B cell (primary cell): ENCODE measurements around the gene PDLIM4. TPM values are rescaled to one million over a fixed set of nuclear protein-coding genes. Genes with fewer than 3 reads are reported as not detected.

Experiments
- ATAC-seq: fragments of 200-7000 bp; cut with Tn5 transposase; one replicate; pipeline ENCODE4 v1.10.0; 2021; ENCODE audit warnings: low read depth, mild to moderate bottlenecking, moderate number of reproducible peaks, moderate library complexity
- CTCF ChIA-PET: fragments of 350-600 bp; sonication (Branson Sonifier 250); formaldehyde crosslinking; loops from one replicate; lab custom pipeline; 2021; ENCODE audit warnings: antibody characterized with exemption, inconsistent platforms; lab: Charles Lee
- POLR2A ChIA-PET: fragments of 350-600 bp; sonication (Branson Sonifier 250); formaldehyde crosslinking; loops from one replicate; lab custom pipeline; 2021; ENCODE audit warnings: antibody characterized with exemption; lab: Charles Lee
- DNase-seq: peaks from one replicate; pipeline ENCODE4 v3.0.0; 2013
- H2AFZ ChIP-seq: 2 replicates; pipeline ENCODE4 v1.6.1; 2012; ENCODE audit warnings: mild to moderate bottlenecking, low read depth, low read length; ENCODE audit not compliant: insufficient read depth, poor library complexity, severe bottlenecking
- H3K27ac ChIP-seq, 2 donors: 1 replicate in 1 of 2; 2 replicates in 1 of 2; pipeline ENCODE4 v1.5.1; 2012 to 2013; ENCODE audit warnings: low read length in 2 of 2, mild to moderate bottlenecking in 2 of 2, moderate library complexity in 1 of 2
- H3K27me3 ChIP-seq, 4 experiments: fragments of 200-600 bp in 1 of 4; sonication (generic) in 1 of 4; replicated peaks in 1 of 4; 1 replicate in 2 of 4; 2 replicates in 2 of 4; pipeline versions ENCODE4 v1.6.1 to v1.7.0; 2013 to 2016; ENCODE audit warnings: low read length in 3 of 4, mild to moderate bottlenecking in 2 of 4, mixed read lengths in 1 of 4, moderate library complexity in 1 of 4; ENCODE audit not compliant: insufficient read depth in 4 of 4, control insufficient read depth in 3 of 4; ENCODE audit errors: control extremely low read depth in 1 of 4
- H3K36me3 ChIP-seq, 2 experiments: replicated peaks in 1 of 2; 1 replicate in 1 of 2; 2 replicates in 1 of 2; pipeline versions ENCODE4 v1.6.1 to v1.7.1; 2013; ENCODE audit warnings: low read length in 1 of 2; ENCODE audit not compliant: insufficient read depth in 2 of 2, control insufficient read depth in 1 of 2; ENCODE audit errors: control extremely low read depth in 1 of 2, extremely low read depth in 1 of 2
- H3K4me1 ChIP-seq, 2 donors: fragments of 200-600 bp in 1 of 2; sonication (generic) in 1 of 2; 1 replicate in 1 of 2; 2 replicates in 1 of 2; pipeline versions ENCODE4 v1.5.1 to v1.6.1; 2013 to 2017; ENCODE audit warnings: low read length in 2 of 2; ENCODE audit not compliant: control insufficient read depth in 2 of 2, insufficient read depth in 2 of 2
- H3K4me2 ChIP-seq: replicated peaks from 2 replicates; pipeline ENCODE3; 2012; ENCODE audit warnings: mild to moderate bottlenecking, low read depth, low read length; ENCODE audit not compliant: poor library complexity, severe bottlenecking
- H3K4me3 ChIP-seq, 5 experiments: fragments of 200-600 bp in 1 of 5; sonication (generic) in 1 of 5; 1 replicate in 3 of 5; 2 replicates in 2 of 5; pipeline versions ENCODE4 v1.5.1 to v1.7.0; 2011 to 2016; ENCODE audit warnings: low read length in 4 of 5, mild to moderate bottlenecking in 4 of 5, low read depth in 2 of 5, control low read depth in 1 of 5, moderate library complexity in 1 of 5; ENCODE audit not compliant: insufficient read depth in 1 of 5; ENCODE audit errors: control extremely low read depth in 1 of 5, extremely low read depth in 1 of 5
- H3K79me2 ChIP-seq: fragments of 200-600 bp; sonication (generic); one replicate; pipeline ENCODE4 v1.6.0; 2016; ENCODE audit warnings: low read length; ENCODE audit not compliant: control insufficient read depth, insufficient read depth
- H3K9ac ChIP-seq: fragments of 200-600 bp; sonication (generic); 2 replicates; pipeline ENCODE4 v1.6.1; 2017; ENCODE audit warnings: mild to moderate bottlenecking, low read length, moderate library complexity
- H3K9me3 ChIP-seq, 3 donors: one replicate each; pipeline versions ENCODE4 v1.6.1 to v1.7.1; 2013; ENCODE audit warnings: low read length in 2 of 3; ENCODE audit not compliant: control insufficient read depth in 2 of 3, insufficient read depth in 1 of 3; ENCODE audit errors: control extremely low read depth in 1 of 3
- H4K20me1 ChIP-seq: 2 replicates; pipeline ENCODE4 v1.6.0; 2012; ENCODE audit warnings: mild to moderate bottlenecking, low read length; ENCODE audit not compliant: insufficient read depth, control insufficient read depth, poor library complexity, severe bottlenecking
- H3K27ac Mint-ChIP-seq: one replicate; pipeline ENCODE4 v1.8.0; 2021; ENCODE audit warnings: mixed read lengths
- H3K27me3 Mint-ChIP-seq: one replicate; pipeline ENCODE4 v1.8.0; 2021; ENCODE audit warnings: mixed read lengths
- H3K4me1 Mint-ChIP-seq: one replicate; pipeline ENCODE4 v1.8.0; 2021; ENCODE audit warnings: mixed read lengths
- H3K4me3 Mint-ChIP-seq: one replicate; pipeline ENCODE4 v1.8.0; 2021; ENCODE audit warnings: mixed read lengths
- H3K9me3 Mint-ChIP-seq: one replicate; pipeline ENCODE4 v1.8.0; 2022; ENCODE audit warnings: mixed read lengths; ENCODE audit not compliant: insufficient read depth
- CTCF ChIP-seq: fragments of 200-600 bp; IDR thresholded peaks from one replicate; pipeline ENCODE4 v1.8.0; 2022; ENCODE audit warnings: antibody characterized with exemption, mild to moderate bottlenecking
- EZH2 ChIP-seq: IDR thresholded peaks from 2 replicates; pipeline ENCODE4 v1.6.1; 2012; ENCODE audit warnings: borderline replicate concordance, low read depth, mild to moderate bottlenecking, moderate library complexity, low read length; ENCODE audit not compliant: insufficient read depth, poor library complexity, severe bottlenecking
- WGBS: methylation state at CpG from one replicate; pipeline ENCODE4 v1.1.5; 2013; ENCODE audit warnings: missing lambda C conversion rate; ENCODE audit not compliant: insufficient coverage; 5-methylcytosine and 5-hydroxymethylcytosine counted together
- intact Hi-C: fragments of 100-400 bp; cut with micrococcal nuclease; formaldehyde crosslinking; loops from one replicate; pipeline ENCODE4 v1.10.0; 2022
- polyA plus RNA-seq: library from polyadenylated mRNA; depleted of rRNA; stranded (reverse); fragments of >200 nt; gene quantifications from 2 replicates; pipeline ENCODE4 v1.2.3, GENCODE V29; 2012
- total RNA-seq, 2 donors: library from RNA; stranded (reverse); fragments of 120-200 nt in 1 of 2; gene quantifications; 1 replicate in 1 of 2; 2 replicates in 1 of 2; pipeline versions ENCODE4 v1.2.3 to v1.2.4, GENCODE V29; 2013 to 2022

The PDLIM4 gene
- total and polyA plus RNA-seq, 2 donors (not counting 1 experiment from before 2014, with no cell fraction given): not detected

GRCh38 chr5:132253452-132254320, 3.8 kb upstream of the PDLIM4 start:
- H3K4me3 ChIP-seq: no peak overlapping the region
- no peak for ATAC-seq
- 89% methylated on average over 8 of the region's 8 CpGs for whole genome bisulfite sequencing
- H3K27ac Mint-ChIP-seq: no peak overlapping the region
- H3K4me2 ChIP-seq: no peak overlapping the region
- H3K36me3 ChIP-seq: no peaks in the 10 kb centered on the region
- no peak overlapping the region for H2AFZ ChIP-seq
- no peaks in the 10 kb centered on the region for H4K20me1 ChIP-seq
- H3K9me3 Mint-ChIP-seq: no peaks in the 10 kb centered on the region
- DNase-seq: no peak
- no peak for TF ChIP-seq EZH2
- TF ChIP-seq CTCF: no peak
- peaks cover 0 to 31% (median 13%) of the 10 kb centered on the region in 4 experiments for H3K27me3 ChIP-seq
- no peak overlapping the region for H3K27ac ChIP-seq
- H3K4me3 Mint-ChIP-seq: no peak overlapping the region
- ChIA-PET CTCF (interaction anchor here (1.1 kb wide), 1 partner anchor 15 kb away, joined by 3 read pairs; no protein-coding TSS in a partner anchor), POLR2A (no interaction called here)
- peaks cover 0 to 7% (median 0%) of the 10 kb centered on the region in 3 donors for H3K9me3 ChIP-seq
- intact Hi-C loops: no loop called here
- H3K79me2 ChIP-seq: no peaks in the 10 kb centered on the region
- no peak overlapping the region for H3K9ac ChIP-seq
- peaks cover 8 to 9% of the 10 kb centered on the region in 2 donors for H3K4me1 ChIP-seq
- H3K27me3 Mint-ChIP-seq: peaks cover 17% of the 10 kb centered on the region
- H3K4me1 Mint-ChIP-seq: peaks cover 2% of the 10 kb centered on the region
